Measurements from ENCODE around the gene NCKAP5.
"Not testable (repeated sequence)": the region's sequence is repeated elsewhere in the genome, so short reads cannot be mapped to it uniquely, and the experiment has no call there.

The NCKAP5 gene

DNA sequence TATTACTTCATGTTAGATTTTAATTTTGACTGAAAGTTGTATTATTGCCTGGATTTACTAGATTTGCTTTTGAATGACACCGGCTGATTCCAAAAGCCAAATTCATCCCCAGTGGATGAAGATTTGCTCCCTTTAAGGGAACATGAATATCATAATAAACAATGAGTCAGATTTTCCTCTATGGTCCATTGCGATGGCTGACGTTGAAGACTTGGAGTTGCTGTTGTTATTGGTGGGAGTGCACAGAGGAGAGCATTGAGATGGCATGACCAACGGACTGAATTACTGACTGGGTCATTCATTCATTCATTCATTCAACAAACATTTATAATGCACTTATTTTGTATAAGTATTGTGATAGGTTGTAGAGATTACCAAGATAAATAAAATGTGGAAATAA is 864.9 kb downstream of the NCKAP5 start:
- no peak for DNase-seq (ENCODE audit: low read depth)

DNA sequence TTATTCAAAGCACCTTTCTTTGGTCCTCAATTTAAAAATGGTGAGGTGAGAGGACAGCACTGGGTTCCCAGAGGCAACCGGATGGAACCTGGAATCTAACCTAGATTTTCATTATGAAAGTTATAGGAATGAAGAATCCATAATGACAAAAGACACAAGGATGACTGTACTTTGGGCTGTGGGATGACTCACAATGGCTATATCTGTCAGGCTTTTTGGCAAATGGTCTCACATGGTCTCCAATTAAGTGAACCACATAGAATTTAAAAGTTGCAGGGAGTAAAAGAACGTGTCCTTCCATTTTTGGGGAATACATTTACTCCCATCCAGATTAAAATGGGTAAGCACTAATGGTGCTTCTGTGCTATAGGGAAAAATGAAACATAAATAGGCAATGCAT is 866.5 kb downstream of the NCKAP5 start:
- no peak for DNase-seq (ENCODE audit: low read depth)

DNA sequence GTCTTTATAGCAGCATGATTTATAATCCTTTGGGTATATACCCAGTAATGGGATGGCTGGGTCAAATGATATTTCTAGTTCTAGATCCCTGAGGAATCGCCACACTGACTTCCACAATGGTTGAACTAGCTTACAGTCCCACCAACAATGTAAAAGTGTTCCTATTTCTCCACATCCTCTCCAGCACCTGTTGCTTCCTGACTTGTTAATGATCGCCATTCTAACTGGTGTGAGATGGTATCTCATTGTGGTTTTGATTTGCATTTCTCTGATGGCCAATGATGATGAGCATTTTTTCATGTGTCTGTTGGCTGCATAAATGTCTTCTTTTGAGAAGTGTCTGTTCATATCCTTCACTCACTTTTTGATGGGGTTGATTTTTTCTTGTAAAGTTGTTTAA is 868.5 kb downstream of the NCKAP5 start:
- not testable (repeated sequence) for DNase-seq (ENCODE audit: low read depth)

GRCh38 chr2:132698347-132698746 is 869.9 kb downstream of the NCKAP5 start:
- DNase-seq (ENCODE audit: low read depth), result not testable (repeated sequence)

DNA sequence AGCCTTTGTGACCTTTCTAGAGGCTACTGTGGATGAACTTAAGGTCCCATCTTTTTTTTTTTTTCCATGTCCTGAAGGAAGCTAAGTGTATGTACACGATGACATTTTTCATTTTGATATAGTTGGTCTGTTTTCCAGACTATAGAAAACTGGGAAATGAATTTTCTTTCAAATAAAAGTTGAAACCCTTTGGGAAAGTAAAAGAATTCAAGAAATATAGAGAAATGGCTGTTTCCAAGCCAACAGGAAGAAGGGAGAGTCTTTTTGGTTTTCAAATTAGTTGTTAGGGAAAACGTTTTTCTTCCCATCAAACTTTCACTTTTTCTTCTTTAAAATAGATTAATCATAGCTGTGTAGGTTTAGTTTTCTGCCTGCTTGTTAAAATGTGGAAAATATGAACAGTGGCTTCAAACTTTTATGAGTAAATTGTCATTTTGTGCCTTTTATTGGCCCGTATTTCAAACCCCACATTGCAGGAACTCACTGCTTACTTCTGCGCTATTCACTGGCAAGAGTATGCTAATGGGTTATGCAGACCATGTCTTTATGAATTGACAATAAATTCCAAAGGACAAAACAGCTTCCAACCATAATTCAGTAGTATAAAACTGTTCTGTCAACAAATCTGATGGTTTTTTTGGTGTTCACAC is 870.6 kb downstream of the NCKAP5 start:
- no peak for DNase-seq (ENCODE audit: low read depth)

DNA sequence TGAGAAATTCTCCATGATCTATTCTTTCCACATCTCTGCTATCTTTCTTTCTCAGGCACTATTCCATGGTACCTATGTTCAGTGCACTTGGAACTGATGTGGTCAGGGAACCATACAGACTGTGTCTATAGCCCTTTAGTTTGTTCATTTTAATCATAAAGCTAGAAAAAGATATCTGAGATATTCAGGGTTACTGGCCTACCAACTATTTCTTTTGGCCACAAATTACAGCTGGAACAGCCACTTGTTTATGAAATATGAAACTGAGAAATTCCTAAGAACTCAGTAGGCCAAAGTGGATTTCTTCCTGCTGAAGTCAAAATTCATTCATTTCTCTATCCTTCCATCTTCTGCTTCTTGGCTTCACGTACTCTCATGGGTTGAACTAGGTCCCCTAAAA is 875.4 kb downstream of the NCKAP5 start:
- DNase-seq (ENCODE audit: low read depth), result no peak

GRCh38 chr2:132691556-132691955 is 876.7 kb downstream of the NCKAP5 start:
- no peak for DNase-seq (ENCODE audit: low read depth)

DNA sequence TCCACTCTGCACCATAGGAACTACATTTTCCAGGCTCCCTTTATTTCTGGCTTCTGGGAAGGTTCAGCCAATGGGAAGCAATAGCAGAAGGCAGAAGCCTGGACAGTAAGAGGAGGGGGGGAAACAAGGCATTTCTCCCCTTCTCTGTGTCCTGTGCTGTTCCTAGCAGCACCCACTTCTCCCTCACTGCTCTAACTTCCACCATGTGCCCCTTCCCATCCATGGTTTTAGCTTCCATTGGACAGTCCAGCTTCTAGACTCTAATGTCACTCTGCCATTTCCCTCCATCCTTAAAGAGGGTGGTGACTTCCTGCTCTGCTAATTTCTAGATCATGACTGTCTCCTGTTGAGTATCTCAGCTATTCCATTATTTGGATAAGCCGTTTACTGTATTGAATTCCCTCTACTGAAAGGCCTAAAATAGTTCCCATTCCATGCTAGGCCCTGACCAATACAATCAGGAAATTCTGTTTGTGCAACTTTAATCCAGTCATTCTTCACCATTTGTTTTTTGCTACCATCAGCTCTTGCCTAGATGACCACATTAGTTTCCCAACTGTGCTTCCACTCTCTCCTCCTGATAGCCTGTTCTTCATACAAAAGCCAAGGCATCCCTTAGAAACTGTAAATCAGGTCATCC is 877.5 kb downstream of the NCKAP5 start:
- no peak for DNase-seq (ENCODE audit: low read depth)

- DNase-seq (ENCODE audit: low read depth), result no peak
Measured at GRCh38 chr2:132681766-132682165, 886.5 kb downstream of the NCKAP5 start.

- DNase-seq (ENCODE audit: low read depth), result no peak
Measured at GRCh38 chr2:132680544-132680943, 887.7 kb downstream of the NCKAP5 start.

- no peak for DNase-seq (ENCODE audit: low read depth)
Measured at GRCh38 chr2:132678483-132678882, 889.8 kb downstream of the NCKAP5 start.

DNA sequence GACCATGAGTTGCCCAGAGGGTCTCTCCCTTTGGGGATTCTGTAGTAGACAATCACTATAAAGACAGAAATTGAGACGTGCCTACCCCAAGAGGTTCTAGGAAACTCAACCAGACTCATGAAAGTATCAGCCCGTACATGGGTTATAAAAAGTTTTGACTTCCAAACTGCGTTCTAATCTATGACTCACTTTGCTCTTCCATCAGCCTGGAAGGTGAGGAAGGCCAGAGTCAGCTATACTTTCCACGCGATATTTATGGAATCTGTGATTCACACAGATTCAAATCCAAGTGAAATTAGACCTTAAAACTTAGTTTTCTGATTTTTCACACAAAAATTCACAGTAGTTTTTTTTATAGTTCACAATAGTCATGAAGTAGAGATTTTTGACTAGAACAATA is 890.6 kb downstream of the NCKAP5 start:
- DNase-seq (ENCODE audit: low read depth), result no peak

DNA sequence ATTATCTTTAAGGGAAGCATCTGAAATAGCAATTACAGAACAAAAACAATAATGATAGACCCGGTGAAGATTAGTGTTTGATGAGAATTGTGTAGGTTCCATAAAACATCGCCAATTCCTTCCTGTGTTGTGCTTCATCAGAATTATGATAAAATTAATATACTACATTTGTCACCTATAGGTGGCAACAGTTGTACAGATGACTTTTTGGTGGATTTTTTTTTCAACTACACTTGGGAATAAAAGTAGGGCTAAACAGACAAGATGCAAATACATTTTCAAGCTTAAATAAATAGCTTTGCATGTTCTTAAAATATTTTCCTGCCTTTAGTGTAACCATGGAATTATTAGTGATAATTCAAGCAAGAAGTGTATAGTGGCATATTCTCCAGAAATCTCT is 891.3 kb downstream of the NCKAP5 start:
- no peak for DNase-seq (ENCODE audit: low read depth)

- peak; percentile 22 for DNase-seq (ENCODE audit: low read depth)
Measured at GRCh38 chr2:132671151-132671835, 897.0 kb downstream of the NCKAP5 start.

DNA sequence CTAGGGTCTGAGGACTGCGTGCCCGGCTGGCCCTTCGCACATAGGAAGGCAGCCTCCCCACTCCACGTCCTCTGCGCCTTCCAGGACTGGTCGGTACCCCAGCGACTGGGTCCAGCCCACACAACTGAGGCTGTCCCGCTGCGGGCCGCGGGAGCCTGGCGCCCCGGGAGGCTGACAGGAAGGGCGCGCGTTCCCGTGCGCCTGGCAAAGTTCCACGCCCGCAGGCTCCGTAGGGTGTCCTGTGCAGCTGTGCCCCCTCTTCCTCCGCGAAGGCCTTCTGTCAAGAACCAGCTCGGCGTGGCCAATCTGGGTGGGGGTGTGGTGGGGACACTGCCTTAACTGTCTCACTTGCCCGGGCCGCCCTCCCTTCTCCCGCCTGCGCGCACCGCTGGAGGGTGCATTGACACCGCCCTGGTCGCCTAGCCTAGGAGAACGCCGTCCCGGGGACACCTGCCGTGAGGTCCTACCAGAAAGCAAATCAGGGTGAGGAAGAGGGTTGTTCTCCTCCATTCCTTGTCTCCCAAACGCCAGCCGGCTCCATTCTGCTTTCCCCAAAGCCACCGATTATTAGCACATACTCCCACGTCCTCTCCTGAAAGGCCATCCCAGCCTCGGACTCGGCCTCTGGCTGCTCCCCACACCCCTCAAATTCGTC is 897.6 kb downstream of the NCKAP5 start:
- DNase-seq (ENCODE audit: low read depth), result no peak

- DNase-seq (ENCODE audit: low read depth), result no peak
Measured at GRCh38 chr2:132669908-132670495, 898.3 kb downstream of the NCKAP5 start, which contains the start of gene LYPD1. Gene LYPD1, minus strand, starts transcription at chr2:132670205. Its CDS starts 273 bp downstream, at chr2:132669932.

DNA sequence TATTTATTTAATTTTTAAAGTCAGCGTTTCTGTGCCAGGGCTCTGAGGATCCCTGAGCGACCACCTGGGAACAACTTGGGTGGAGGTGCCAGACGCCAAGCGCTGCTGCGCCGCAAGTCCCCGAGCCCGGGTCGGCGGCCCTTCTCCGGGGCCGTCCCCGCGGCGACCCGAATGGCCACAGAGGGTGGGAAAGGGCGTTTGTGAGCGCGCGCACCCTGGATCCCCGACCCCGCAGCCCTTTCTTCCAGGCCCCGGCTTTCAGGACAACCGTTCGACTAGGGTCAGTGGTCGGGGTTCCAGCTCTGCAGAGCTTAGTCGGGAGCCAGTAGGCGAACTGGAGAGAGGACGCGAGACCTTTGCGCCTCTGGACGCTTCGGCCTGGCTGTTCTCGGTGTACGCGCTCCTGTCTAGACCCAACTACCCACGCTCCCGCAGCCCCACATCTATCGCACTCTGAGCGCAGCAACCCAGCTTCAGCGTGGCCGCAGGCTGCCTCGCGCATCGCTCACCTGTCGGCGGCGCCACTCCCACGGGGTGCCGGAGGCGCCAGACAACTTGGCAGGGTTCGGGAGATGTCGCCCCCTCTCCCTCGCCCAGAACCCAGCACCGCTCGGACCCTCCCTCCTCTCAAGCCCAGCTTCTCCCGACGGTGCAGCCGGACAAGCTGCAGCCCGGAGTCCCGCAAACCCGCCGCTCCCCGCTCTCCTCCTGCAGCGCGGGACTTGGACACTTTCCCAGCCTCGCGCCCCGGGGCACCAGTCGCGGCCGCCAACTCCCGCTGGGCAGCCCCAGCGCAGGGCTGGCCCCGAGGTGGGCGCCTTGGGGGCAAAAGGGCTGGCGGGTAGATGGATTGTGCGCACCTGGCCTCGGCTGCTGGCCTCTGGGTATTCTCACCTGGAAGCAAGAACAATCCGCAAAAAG is 899.0 kb downstream of the NCKAP5 start:
- no peak for DNase-seq (ENCODE audit: low read depth)

DNA sequence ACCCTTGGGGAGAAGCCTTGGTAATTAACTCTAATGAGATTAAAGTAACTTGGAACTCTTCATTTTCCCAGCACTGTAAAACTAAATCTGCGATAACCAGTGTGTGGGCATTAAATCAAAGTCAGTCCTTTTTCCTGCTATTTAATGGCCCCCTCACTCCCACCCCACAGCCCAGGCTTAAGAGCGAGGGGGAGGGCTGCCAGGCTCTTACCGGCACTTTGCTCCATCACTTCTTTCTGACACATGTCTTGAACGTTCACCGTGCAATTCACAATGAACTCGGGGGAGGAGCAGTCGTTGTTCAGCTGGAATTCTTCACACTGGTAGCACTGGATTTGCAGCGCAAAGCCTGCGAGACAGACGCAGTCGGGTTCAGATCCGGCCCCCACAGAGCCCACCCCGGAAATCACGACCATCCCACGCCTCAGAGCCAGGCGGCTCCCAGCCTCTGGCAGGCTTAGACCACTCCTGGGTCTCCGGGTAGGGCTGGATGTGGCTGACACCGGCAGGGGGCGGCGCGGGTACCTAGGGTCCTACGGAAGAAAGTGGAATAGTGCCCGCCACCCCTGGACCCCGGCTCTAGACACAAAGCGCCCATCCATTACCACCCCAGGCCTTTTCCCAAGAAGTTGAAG is 900.0 kb downstream of the NCKAP5 start:
- no peak for DNase-seq (ENCODE audit: low read depth)

DNA sequence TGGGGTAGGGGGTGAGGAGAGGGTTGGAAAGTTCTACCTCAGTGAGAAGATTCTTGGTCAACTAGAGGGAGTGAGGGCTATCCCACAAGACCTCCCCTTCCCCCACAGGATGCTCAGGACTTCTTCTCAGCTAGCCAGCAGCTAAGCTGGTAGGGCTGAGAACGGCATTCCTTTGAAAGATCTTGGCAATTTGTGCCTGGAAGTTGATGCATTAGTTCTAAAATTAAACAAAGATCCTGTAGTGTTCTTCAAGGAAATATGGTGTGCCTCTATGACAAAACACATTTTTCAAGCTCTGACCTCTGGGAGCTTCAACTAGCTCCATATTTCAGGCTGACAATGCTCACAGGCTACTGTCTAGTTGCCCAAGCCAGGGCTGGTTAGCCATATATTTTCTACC is 900.6 kb downstream of the NCKAP5 start:
- no peak for DNase-seq (ENCODE audit: low read depth)

GRCh38 chr2:132665401-132666140 is 902.7 kb downstream of the NCKAP5 start:
- no peak for DNase-seq (ENCODE audit: low read depth)
